ENCODE results near the gene CTAG1B. TPM values are rescaled to one million over a fixed set of nuclear protein-coding genes. Genes with fewer than 3 reads are reported as not detected.
"Not testable (repeated sequence)": the region's sequence is repeated elsewhere in the genome, so short reads cannot be mapped to it uniquely, and the experiment has no call there.

Gene CTAG1B
- total RNA-seq, 1 donor from 2014 or later: not detected

DNA sequence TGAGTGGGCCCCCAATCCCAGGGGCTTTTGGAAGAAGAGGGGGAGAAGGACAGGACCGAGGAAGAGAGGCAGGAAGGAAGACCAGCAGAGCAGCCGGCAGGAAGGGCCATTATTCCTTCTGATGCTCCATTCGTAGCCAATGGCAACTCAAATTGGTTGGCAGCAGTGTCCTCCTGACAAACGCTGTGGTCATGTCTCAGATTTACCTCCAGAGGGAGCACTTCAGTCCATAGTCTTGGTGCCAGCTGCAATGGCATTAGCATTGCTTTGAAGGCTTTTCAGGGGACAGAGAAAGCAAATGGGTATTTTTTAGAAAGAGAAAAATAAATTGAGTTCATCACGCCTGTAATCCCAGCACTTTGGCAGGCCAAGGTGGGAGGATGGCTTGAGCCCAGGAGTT lies 9.9 kb upstream of the CTAG1B start:
- DNase-seq (ENCODE audit: low read depth): not testable (repeated sequence)

DNA sequence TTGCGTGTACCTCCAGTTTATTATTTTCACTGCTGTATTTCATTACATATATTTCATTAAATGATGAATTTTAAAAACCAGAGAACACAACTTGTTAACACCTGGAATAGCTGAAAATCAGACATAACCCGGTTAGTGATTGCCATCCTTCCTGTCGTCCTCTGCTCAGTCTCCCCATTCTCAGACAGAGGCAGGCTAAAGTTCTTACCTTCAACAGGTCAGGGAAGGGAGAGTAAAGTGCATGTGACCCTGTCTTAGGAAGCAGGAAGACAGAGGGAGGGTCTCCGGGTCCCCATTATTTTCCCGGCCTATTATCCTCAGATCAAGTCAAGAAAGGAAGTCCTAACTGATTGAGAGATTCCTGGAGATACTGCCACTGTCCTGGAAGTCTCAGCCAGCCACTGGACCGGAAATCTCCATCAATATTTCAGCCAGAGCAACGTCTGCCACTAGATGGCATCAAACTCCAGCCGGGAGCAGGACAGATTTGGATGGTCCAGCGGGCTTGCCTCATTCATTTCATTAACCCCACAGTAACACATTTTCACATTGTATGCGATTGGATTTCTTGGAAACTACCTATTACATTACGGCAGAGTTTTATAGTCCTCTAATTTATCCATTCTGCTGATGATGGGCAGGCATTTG lies 1.8 kb upstream of the CTAG1B start:
- DNase-seq (ENCODE audit: low read depth): not testable (repeated sequence)

DNA sequence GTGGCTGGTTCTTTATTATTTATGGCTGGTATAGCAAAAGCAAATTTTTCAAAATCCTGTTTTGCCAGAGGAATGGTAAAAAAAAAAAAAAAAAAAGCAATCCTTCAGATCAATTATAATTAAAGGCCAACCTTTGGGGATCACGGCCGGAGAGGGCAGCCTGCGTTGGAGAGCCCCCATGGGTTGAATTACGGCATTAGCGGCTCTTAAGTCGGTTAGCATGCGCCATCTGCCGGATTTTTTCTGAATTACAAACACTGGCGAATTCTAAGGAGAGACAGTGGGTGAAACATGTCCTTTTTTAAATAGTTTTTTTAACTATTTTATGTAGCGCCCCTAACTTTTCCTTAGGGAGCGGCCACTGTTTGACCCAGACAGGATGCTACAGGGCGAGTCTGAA lies 5.5 kb downstream of the CTAG1B start:
- not testable (repeated sequence) for DNase-seq (ENCODE audit: low read depth)

- peak; percentile 42 for DNase-seq (ENCODE audit: low read depth)
Measured at GRCh38 chrX:154611146-154611545, 7.9 kb downstream of the CTAG1B start.

GRCh38 chrX:154608823-154609222 lies 10.3 kb downstream of the CTAG1B start:
- not testable (repeated sequence) for DNase-seq (ENCODE audit: low read depth)

DNA sequence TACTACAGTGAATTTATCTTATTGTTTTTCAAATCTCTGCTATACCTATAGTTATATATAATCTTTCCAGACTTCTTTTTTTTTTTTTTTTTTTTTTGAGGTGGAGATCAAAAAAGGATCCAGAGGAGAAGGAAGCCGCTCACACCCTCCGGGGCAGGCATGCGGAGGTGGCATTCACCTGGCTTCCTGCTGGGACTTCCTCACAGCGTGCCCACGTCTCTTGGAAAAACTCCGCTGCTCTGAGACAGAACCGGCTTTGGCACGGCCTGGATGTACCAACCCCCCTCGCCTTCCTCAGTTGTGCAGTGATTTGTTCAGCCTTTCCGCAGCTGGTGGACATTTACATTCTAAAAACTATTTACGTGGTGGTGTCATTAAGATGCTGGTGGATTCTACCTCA lies 11.1 kb downstream of the CTAG1B start:
- not testable (repeated sequence) for DNase-seq (ENCODE audit: low read depth)

GRCh38 chrX:154607370-154607769 lies 11.7 kb downstream of the CTAG1B start:
- DNase-seq (ENCODE audit: low read depth): no peak

DNA sequence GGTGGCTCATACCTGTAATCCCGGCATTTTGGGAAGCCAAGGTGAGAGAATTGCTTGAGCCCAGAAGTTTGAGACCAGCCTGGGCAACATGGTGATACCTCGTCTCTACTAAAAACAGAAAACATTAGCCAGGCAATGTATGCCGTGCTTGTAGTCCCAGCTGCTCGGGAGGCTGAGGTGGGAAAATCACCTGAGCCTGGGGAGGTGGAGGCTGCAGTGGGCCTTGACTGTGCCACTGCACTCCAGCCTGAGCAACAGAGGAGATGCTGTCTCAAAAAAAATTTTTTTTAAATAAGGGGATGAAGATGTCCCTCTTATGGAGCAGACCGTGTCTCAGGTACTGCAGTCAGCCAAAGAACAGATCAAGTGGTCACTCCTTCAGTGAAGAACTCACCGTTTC lies 13.5 kb downstream of the CTAG1B start:
- DNase-seq (ENCODE audit: low read depth): no peak

GRCh38 chrX:154603438-154604430 lies 15.3 kb downstream of the CTAG1B start:
- peak; percentile 86 for DNase-seq (ENCODE audit: low read depth)

DNA sequence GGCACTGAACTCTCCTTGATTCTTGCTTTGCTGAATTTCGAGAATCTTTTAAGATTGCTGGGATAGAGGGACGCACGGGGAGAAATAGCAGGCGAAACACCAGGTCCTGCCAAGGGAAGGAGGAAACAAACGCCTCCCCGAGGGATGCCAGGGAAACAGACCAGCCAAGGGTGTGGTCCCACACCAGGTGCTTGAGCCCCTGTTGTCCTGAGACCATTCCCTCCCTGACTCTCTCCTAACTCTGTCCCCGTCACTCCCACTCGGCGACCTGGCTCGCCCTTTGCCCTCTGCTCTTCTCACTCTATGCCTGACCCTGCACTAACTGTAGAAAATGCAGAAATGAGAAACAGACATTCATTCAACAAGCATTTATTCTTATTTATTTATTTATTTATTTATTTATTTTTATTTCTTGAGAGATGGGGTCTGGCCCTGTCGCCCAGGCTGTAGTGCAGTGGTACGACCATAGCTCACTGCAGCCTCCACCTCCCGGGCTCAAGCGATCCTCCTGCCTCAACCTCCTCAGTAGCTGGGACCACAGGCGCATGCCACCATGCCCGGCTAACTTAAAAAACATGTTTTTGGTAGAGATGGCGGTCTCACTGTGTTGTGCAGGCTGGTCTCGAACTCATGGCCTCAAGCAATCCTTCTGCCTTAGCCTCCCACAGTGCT lies 16.2 kb downstream of the CTAG1B start:
- no peak for DNase-seq (ENCODE audit: low read depth)

- DNase-seq (ENCODE audit: low read depth): no peak
Measured at GRCh38 chrX:154602226-154602625, 16.9 kb downstream of the CTAG1B start.

DNA sequence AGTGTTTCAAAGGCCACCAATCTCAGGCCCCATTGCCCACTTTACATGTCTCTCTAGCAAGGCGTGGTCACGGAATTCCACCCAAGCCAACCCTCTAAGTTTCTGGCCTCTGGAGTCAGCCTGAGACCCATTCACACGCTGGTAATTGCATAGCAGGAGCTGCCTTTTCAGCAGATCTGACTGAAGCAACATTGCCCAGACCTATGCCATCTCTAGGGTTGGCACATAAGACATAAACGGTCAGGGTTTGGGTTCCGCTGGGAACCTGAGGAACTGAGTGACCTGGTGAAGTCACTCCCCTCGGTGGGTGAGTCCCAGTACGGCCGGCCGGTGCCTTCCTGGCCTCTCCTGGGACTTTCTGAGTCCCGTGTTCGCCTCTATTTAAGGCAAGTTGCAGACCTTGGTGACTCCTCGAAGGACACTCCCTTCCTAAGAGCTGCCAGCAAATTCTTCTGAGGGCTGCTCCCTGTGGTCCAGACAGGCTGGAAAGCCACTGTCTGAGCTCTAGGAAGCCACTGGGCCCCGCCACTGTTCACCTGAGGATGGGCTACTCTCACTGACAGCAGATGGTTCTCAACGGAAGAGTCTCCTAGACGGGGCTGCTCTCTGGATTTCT lies 18.2 kb downstream of the CTAG1B start:
- DNase-seq (ENCODE audit: low read depth): peak; percentile 86

DNA sequence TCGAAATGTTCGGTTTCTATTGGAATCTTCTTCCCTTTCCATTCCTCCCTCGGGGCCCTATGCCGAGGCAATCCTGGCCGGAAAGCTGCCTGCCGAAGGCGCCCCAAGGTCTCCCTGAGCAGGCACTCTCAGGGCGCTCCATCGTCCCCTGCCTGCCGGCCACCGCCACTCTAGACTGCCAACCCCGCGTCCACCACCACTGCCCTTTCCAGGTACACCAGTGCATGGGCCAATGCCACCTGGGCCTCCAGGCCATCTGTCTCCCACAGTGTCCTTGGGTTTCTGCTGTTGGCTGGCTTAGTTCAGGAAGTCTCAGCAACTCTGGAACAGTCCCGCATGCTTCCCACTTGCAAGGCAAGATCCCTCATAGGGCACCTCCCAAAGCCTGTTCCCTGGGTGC lies 19.6 kb downstream of the CTAG1B start:
- DNase-seq (ENCODE audit: low read depth): no peak

DNA sequence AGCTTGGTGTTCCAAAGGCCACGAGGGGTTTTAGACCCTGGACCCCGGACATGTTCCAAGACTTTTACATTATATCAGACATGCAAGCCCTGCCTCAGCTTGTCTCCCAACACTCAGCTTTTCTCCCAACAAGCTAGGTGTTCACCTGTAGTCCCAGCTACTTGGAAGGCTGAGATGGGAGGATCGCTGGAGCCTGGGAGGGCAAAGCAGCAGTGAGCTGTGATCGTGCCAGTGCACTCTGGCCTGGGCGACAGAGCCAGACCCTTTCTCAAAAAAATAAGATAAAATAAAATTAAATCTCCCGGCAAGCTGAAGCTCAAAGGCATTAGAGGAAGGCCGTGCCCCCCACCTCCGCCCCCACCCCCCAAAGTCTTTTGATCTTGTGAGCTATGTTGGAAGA lies 20.4 kb downstream of the CTAG1B start:
- DNase-seq (ENCODE audit: low read depth): no peak

DNA sequence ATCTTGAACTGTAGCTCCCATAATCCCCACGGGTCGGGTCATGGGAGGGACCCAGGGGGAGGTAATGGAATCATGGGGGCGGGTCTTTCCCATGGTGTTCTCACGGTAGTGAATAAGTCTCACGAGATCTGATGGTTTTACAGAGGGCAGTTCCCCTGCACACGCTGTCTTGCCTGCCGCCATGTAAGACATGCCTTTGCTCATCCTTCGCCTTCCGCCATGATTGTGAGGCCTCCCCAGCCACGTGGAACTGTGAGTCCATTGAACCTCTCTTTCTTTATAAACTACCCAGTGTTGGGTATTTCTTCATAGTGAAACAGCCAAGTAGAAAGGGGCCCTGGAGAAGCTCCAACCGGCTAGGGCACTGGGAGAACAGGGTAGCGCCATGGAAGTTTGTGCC lies 21.9 kb downstream of the CTAG1B start:
- no peak for DNase-seq (ENCODE audit: low read depth)

DNA sequence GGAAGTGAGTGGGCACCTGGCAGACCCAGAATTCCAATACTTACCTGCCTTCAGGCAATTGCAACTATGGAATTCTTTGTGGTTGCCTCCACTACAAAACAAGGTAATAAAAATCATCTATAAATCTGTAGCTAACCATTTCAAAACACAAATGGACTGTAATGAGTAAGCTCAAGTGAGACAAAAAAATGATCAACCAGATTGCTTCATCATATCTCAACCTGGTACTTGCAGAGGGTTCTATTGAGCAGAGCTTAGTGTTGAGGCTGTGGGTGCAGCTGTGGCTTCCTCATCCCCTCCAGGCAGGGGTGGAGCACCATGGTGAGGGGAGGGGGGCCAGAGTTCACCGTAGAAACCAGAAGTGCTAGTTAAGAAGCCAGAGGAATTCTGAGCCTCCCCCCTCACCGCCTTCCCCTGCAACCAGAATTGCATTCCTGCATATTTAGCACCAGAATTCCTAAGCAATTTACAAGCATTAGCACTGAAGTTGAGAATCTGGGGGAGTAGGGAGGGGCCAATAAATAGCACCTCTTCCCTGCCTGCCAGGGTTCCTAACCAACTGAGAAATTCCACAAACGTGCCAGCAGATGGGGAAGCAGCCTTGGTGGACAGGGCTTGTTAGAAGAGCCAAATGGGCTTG lies 22.7 kb downstream of the CTAG1B start:
- DNase-seq (ENCODE audit: low read depth): peak; percentile 47

DNA sequence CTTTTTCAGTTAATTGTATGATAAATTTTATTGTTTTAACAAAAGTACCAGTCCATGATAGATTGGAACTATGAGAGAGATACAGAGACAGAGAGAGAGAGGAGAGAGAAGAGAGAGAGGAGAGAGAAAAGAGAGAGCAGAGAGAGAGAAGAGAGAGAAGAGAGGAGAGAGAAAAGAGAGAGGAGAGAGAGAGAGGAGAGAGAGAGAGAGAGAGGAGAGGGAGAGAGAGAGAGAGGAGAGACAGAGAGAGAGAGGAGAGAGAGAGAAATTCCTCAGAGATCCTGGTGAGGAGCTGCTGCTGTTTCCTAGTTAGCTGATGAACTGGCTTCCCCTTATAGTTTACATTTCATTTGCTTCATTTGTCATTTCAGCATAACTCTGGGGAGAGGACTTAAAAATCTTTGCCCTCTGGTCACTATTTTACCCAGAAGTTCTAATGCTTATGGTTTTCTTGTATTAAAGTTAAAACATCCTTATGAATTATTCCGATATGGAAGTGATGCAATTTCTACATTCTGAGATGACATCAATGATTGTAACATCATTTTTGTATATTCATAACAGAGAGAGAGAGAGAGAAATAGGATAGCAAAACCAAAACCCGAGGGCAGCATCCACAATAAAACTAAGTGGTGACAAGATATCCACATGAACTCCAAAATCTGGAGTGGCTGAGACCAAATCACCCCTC lies 23.4 kb downstream of the CTAG1B start:
- DNase-seq (ENCODE audit: low read depth): no peak

- no peak for DNase-seq (ENCODE audit: low read depth)
Measured at GRCh38 chrX:154594491-154594890, 24.6 kb downstream of the CTAG1B start.

GRCh38 chrX:154593201-154593600 lies 25.9 kb downstream of the CTAG1B start:
- no peak for DNase-seq (ENCODE audit: low read depth)

DNA sequence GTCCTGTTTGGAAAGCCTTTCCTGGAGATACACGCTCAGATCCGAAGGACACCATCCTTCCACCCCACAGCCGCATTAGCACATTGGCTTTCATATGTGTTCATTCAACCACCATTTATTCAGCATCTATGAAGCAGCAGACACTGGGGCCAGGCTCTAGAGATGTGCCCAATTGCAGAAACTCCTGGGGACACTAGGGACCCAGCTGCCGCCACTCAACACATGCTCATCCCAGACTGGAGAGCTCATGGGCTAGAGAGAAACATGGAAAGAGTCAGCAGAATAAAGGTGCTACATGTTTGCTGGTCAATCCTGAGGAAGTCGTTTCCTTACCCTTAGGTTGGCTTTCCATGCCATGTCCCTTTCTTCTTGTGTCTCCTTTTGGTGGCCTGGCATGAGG lies 26.6 kb downstream of the CTAG1B start:
- no peak for DNase-seq (ENCODE audit: low read depth)
